ENCODE data around the gene TMA7. TPM values are rescaled to one million over a fixed set of nuclear protein-coding genes. Genes with fewer than 3 reads are reported as not detected.

TMA7 gene
- total and polyA plus RNA-seq, 10 of the 15 experiments (the other 5 are each of a cell fraction or from before 2014, with no cell fraction given), result 319 to 1,760 (median 752) TPM

DNA sequence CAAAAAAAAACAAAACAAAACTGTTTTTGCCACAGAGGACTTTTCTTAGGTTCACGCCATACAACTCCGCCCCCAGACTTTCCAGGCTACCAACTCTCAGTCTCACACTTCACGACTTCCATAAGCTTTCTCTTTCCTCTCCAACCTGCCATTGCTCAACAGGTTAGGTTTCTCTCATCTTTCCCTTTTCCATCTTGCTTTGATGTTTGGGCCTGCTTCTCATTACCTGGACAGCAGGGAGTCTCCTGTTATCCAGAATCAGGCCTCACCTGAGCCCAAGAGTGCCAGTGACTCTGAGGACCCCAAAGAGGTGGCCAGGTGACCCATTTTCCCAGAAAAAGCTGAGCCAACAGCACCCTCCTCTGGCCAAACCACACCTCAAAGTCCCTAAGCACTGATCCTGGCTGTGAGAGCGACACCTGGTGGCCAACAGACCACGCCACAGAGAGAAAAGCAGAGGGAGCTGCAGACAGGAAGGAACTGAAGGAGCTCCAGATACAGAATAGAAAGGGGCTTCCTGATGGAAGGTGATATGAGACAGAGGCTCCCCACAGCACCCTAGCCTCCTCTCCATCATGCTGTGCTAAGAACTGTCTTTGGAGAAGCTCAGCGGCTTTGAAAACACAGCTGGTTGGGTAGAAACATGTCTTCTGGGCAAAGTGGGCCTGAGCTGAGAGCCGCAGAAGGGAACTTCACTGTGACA lies 4.1 kb upstream of the TMA7 start (continued):
- peak; percentile 79; the same call in 1 of the 2 replicates for TF ChIP-seq FOXM1 (IDR thresholded peaks at IDR 0.05; ENCODE audit: low read depth, low read length)
- no peak for TF ChIP-seq MYC (IDR thresholded peaks at IDR 0.05; ENCODE audit: insufficient read depth, insufficient read length, insufficient replicate concordance, low read length, severe bottlenecking)
- TF ChIP-seq, protein P1, sequence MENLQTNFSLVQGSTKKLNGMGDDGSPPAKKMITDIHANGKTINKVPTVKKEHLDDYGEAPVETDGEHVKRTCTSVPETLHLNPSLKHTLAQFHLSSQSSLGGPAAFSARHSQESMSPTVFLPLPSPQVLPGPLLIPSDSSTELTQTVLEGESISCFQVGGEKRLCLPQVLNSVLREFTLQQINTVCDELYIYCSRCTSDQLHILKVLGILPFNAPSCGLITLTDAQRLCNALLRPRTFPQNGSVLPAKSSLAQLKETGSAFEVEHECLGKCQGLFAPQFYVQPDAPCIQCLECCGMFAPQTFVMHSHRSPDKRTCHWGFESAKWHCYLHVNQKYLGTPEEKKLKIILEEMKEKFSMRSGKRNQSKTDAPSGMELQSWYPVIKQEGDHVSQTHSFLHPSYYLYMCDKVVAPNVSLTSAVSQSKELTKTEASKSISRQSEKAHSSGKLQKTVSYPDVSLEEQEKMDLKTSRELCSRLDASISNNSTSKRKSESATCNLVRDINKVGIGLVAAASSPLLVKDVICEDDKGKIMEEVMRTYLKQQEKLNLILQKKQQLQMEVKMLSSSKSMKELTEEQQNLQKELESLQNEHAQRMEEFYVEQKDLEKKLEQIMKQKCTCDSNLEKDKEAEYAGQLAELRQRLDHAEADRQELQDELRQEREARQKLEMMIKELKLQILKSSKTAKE (IDR thresholded peaks at IDR 0.05; ENCODE audit: low read depth, poor library complexity, severe bottlenecking), result peak; percentile 72
- TF ChIP-seq SMAD5 (IDR thresholded peaks at IDR 0.05; ENCODE audit: low read depth), result no peak
- TF ChIP-seq, protein P2, sequence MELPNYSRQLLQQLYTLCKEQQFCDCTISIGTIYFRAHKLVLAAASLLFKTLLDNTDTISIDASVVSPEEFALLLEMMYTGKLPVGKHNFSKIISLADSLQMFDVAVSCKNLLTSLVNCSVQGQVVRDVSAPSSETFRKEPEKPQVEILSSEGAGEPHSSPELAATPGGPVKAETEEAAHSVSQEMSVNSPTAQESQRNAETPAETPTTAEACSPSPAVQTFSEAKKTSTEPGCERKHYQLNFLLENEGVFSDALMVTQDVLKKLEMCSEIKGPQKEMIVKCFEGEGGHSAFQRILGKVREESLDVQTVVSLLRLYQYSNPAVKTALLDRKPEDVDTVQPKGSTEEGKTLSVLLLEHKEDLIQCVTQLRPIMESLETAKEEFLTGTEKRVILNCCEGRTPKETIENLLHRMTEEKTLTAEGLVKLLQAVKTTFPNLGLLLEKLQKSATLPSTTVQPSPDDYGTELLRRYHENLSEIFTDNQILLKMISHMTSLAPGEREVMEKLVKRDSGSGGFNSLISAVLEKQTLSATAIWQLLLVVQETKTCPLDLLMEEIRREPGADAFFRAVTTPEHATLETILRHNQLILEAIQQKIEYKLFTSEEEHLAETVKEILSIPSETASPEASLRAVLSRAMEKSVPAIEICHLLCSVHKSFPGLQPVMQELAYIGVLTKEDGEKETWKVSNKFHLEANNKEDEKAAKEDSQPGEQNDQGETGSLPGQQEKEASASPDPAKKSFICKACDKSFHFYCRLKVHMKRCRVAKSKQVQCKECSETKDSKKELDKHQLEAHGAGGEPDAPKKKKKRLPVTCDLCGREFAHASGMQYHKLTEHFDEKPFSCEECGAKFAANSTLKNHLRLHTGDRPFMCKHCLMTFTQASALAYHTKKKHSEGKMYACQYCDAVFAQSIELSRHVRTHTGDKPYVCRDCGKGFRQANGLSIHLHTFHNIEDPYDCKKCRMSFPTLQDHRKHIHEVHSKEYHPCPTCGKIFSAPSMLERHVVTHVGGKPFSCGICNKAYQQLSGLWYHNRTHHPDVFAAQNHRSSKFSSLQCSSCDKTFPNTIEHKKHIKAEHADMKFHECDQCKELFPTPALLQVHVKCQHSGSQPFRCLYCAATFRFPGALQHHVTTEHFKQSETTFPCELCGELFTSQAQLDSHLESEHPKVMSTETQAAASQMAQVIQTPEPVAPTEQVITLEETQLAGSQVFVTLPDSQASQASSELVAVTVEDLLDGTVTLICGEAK (IDR thresholded peaks at IDR 0.05; ENCODE audit: borderline replicate concordance), result no peak; the same call in 1 of the 2 replicates
- TF ChIP-seq SPI1 (IDR thresholded peaks at IDR 0.05; ENCODE audit: borderline replicate concordance, insufficient read depth, low read depth, low read length), result peak; percentile 32; the same call in 1 of the 2 replicates
- no peak for TF ChIP-seq EP300 (IDR thresholded peaks at IDR 0.05; ENCODE audit: borderline replicate concordance in 1 of 2, control insufficient read depth in 1 of 2, low read depth in 2 of 2, low read length in 2 of 2)
- TF ChIP-seq SMC3 (IDR thresholded peaks at IDR 0.05; ENCODE audit: borderline replicate concordance, low read length), result peak; percentile 100
- peak; percentile 84 for TF ChIP-seq RUNX3 (IDR thresholded peaks at IDR 0.05; ENCODE audit: low read length)

Data from GM12878 (cell line).